Measurements from ENCODE around the gene MLIP. TPM values are rescaled to one million over a fixed set of nuclear protein-coding genes. Genes with fewer than 3 reads are reported as not detected.

The MLIP gene
- total RNA-seq, 1 donor from 2014 or later = 0.44 TPM

Other genes with a start within 250 kb of the MLIP start
- gene TINAG, start 197.0 kb downstream of the MLIP start, total RNA-seq (ENCODE audit: unreplicated experiment) = not detected